Thoracic aorta (tissue), 2 donors: Measurements from ENCODE around the gene ELOVL3. TPM values are rescaled to one million over a fixed set of nuclear protein-coding genes. Genes with fewer than 3 reads are reported as not detected.

ENCODE experiments used
- ATAC-seq: fragments of 150-250 bp; one replicate; pipeline ENCODE4 v1.8.0; 2017; ENCODE audit warnings: low read depth; ENCODE audit not compliant: insufficient number of reproducible peaks, low FRiP score
- DNase-seq: peaks from one replicate; pipeline ENCODE4 v3.0.0-alpha.2; 2020; ENCODE audit warnings: low spot score
- H3K27ac ChIP-seq, 2 donors: fragments of 200-600 bp; sonication (generic); 1 replicate in 1 of 2; 2 replicates in 1 of 2; pipeline ENCODE4 v1.5.1; 2016; ENCODE audit warnings: mild to moderate bottlenecking in 2 of 2, moderate library complexity in 2 of 2
- H3K27me3 ChIP-seq: fragments of 200-600 bp; sonication (generic); replicated peaks from 2 replicates; pipeline ENCODE4 v1.6.0; 2016; ENCODE audit warnings: mild to moderate bottlenecking; ENCODE audit not compliant: insufficient read depth
- H3K36me3 ChIP-seq: fragments of 200-600 bp; sonication (generic); one replicate; pipeline ENCODE4 v1.5.1; 2016
- H3K4me1 ChIP-seq, 2 donors: fragments of 200-600 bp; sonication (generic); 1 replicate in 1 of 2; 2 replicates in 1 of 2; pipeline versions ENCODE4 v1.5.1 to v1.6.0; 2016; ENCODE audit warnings: low read depth in 2 of 2, mild to moderate bottlenecking in 1 of 2; ENCODE audit not compliant: control insufficient read depth in 1 of 2
- H3K4me3 ChIP-seq: fragments of 200-600 bp; sonication (generic); 2 replicates; pipeline ENCODE4 v1.5.1; 2016; ENCODE audit warnings: mild to moderate bottlenecking
- H3K9me3 ChIP-seq: fragments of 200-600 bp; sonication (generic); 2 replicates; pipeline ENCODE4 v1.5.1; 2016
- CTCF ChIP-seq: fragments of 200-600 bp; sonication (generic); IDR thresholded peaks from one replicate; pipeline ENCODE4 v1.5.1; 2019; ENCODE audit warnings: antibody characterized with exemption
- total RNA-seq, 2 donors: library from RNA; depleted of rRNA; stranded (reverse); fragments of >200 nt; gene quantifications; one replicate each; pipeline versions ENCODE4 v1.1.0 to v1.2.3, GENCODE V29; 2016

ELOVL3 gene
- total RNA-seq, 2 donors from 2014 or later = not detected

GRCh38 chr10:102261196-102261595 is 35.1 kb downstream of the ELOVL3 start:
- Histone ChIP-seq H3K27ac (no peak overlapping the region), H3K36me3 (peaks cover 7% of the 10 kb centered on the region), H3K27me3 (no peaks in the 10 kb centered on the region), H3K9me3 (no peaks in the 10 kb centered on the region), H3K4me1 (peaks cover 11 to 27% of the 10 kb centered on the region in 2 donors), H3K4me3 (no peak overlapping the region)
- DNase-seq (no peak), ATAC-seq (no peak)
- no peak for TF ChIP-seq CTCF

- Histone ChIP-seq H3K36me3 (peaks cover 7% of the 10 kb centered on the region), H3K27me3 (no peaks in the 10 kb centered on the region), H3K9me3 (no peaks in the 10 kb centered on the region), H3K4me3 (no peak overlapping the region), H3K27ac (no peak overlapping the region), H3K4me1 (peaks cover 11 to 28% of the 10 kb centered on the region in 2 donors)
- DNase-seq = no peak
- no peak for TF ChIP-seq CTCF
- no peak for ATAC-seq
These were observed 35.7 kb downstream of the ELOVL3 start for GRCh38 chr10:102261842-102262241.

GRCh38 chr10:102262744-102263370 is 36.8 kb downstream of the ELOVL3 start:
- Histone ChIP-seq H3K36me3 (peaks cover 7% of the 10 kb centered on the region), H3K4me3 (no peak overlapping the region), H3K9me3 (no peaks in the 10 kb centered on the region), H3K4me1 (peaks cover 20 to 38% of the 10 kb centered on the region in 2 donors), H3K27me3 (no peaks in the 10 kb centered on the region), H3K27ac (no peak overlapping the region)
- DNase-seq = no peak
- no peak for TF ChIP-seq CTCF
- ATAC-seq = no peak

GRCh38 chr10:102264371-102264770 is 38.3 kb downstream of the ELOVL3 start:
- Histone ChIP-seq H3K4me1 (peaks cover 32 to 53% of the 10 kb centered on the region in 2 donors), H3K27me3 (no peaks in the 10 kb centered on the region), H3K27ac (no peak overlapping the region), H3K4me3 (no peak overlapping the region), H3K9me3 (no peaks in the 10 kb centered on the region), H3K36me3 (peaks cover 7% of the 10 kb centered on the region)
- DNase-seq (no peak), ATAC-seq (no peak)
- no peak for TF ChIP-seq CTCF

GRCh38 chr10:102266670-102267069 is 40.6 kb downstream of the ELOVL3 start:
- Histone ChIP-seq H3K36me3 (no peaks in the 10 kb centered on the region), H3K4me3 (no peak overlapping the region), H3K27me3 (no peaks in the 10 kb centered on the region), H3K9me3 (no peaks in the 10 kb centered on the region), H3K4me1 (peaks cover 32 to 48% of the 10 kb centered on the region in 2 donors), H3K27ac (no peak overlapping the region)
- ATAC-seq = no peak
- DNase-seq = no peak
- TF ChIP-seq CTCF = no peak
